Measurements from ENCODE around the gene SCP2.

Gene SCP2

DNA sequence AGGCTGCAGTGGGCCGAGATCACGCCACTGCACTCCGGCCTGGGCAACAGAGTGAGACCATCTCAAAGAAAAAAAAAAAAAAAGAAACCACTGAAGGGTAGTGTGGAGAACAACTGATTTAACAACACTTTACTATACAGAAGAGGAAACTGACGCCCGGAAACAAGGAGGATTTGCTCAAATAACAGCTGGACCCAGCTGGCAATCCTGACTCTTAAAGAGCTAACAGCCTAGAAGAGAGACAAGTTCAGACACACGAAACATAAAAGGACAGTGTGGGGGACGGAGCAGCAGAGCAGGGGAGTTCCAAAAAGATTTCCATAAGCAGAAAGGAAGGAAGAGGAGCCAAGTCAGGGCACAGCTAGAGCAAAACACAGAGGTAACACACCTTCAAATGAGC, 9.9 kb upstream of the SCP2 start:
- peak; percentile 69 for DNase-seq
- peaks cover 11% of the 10 kb centered on the region for H3K4me1 ChIP-seq (ENCODE audit: control insufficient read depth, insufficient read depth, low read depth, low read length)
- no peak overlapping the region for H3K23ac ChIP-seq (ENCODE audit: low read length in 2 of 2)
- no peak overlapping the region for H2AFZ ChIP-seq (ENCODE audit: low read depth, low read length)
- no peak overlapping the region for H3K4me3 ChIP-seq (ENCODE audit: insufficient read depth in 1 of 2, low read depth in 1 of 2, low read length in 2 of 2)
- no peak overlapping the region for H4K91ac ChIP-seq (ENCODE audit: low read length)
- WGBS, result 84% methylated on average over 4 of the region's 7 CpGs
- H3K18ac ChIP-seq (ENCODE audit: low read depth in 1 of 2, low read length in 2 of 2), result no peak overlapping the region
- no peak overlapping the region for H2BK15ac ChIP-seq (ENCODE audit: low read depth, poor library complexity, severe bottlenecking)
- H3K36me3 ChIP-seq (ENCODE audit: control insufficient read depth in 1 of 2, insufficient read depth in 2 of 2, low read depth in 1 of 2, low read length in 2 of 2), result no peaks in the 10 kb centered on the region
- H3K79me1 ChIP-seq (replicated peaks; ENCODE audit: low read length, poor library complexity, severe bottlenecking), result peaks cover 15% of the 10 kb centered on the region
- no peaks in the 10 kb centered on the region for H3K27me3 ChIP-seq (ENCODE audit: control insufficient read depth in 1 of 2, insufficient read depth in 1 of 2, low read length in 2 of 2)
- H3K9ac ChIP-seq (ENCODE audit: low read length), result no peak overlapping the region
- H3K9me3 ChIP-seq (ENCODE audit: control insufficient read depth, low read length), result no peaks in the 10 kb centered on the region
- H3K27ac ChIP-seq (ENCODE audit: low read length, poor library complexity, severe bottlenecking), result no peak overlapping the region
- no peak overlapping the region for H4K8ac ChIP-seq (ENCODE audit: low read length)
- H3K14ac ChIP-seq (ENCODE audit: low read length in 2 of 2), result no peak overlapping the region
- no peak overlapping the region for H2AK5ac ChIP-seq (ENCODE audit: low read length, severe bottlenecking)
- no peak overlapping the region for H3K4ac ChIP-seq (ENCODE audit: low read depth in 1 of 2, low read length in 2 of 2)
- H2BK120ac ChIP-seq (ENCODE audit: low read depth, low read length), result no peak overlapping the region
- H2BK5ac ChIP-seq (ENCODE audit: low read depth, low read length, poor library complexity, severe bottlenecking), result no peak overlapping the region
- H3K4me2 ChIP-seq (ENCODE audit: low read length, poor library complexity, severe bottlenecking), result no peak overlapping the region
- no peak overlapping the region for H2BK12ac ChIP-seq (ENCODE audit: low read length in 2 of 2)

GRCh38 chr1:52917581-52917980, 9.5 kb upstream of the SCP2 start:
- no peaks in the 10 kb centered on the region for H3K27me3 ChIP-seq (ENCODE audit: control insufficient read depth in 1 of 2, insufficient read depth in 1 of 2, low read length in 2 of 2)
- H3K4me3 ChIP-seq (ENCODE audit: insufficient read depth in 1 of 2, low read depth in 1 of 2, low read length in 2 of 2), result no peak overlapping the region
- peak; percentile 23 for DNase-seq
- H3K27ac ChIP-seq (ENCODE audit: low read length, poor library complexity, severe bottlenecking), result no peak overlapping the region
- no peak overlapping the region for H2BK12ac ChIP-seq (ENCODE audit: low read length in 2 of 2)
- peaks cover 15% of the 10 kb centered on the region for H3K79me1 ChIP-seq (replicated peaks; ENCODE audit: low read length, poor library complexity, severe bottlenecking)
- no peak overlapping the region for H3K18ac ChIP-seq (ENCODE audit: low read depth in 1 of 2, low read length in 2 of 2)
- H2BK15ac ChIP-seq (ENCODE audit: low read depth, poor library complexity, severe bottlenecking), result no peak overlapping the region
- H3K9me3 ChIP-seq (ENCODE audit: control insufficient read depth, low read length), result no peaks in the 10 kb centered on the region
- no peak overlapping the region for H2BK5ac ChIP-seq (ENCODE audit: low read depth, low read length, poor library complexity, severe bottlenecking)
- no peak overlapping the region for H3K4me2 ChIP-seq (ENCODE audit: low read length, poor library complexity, severe bottlenecking)
- H3K14ac ChIP-seq (ENCODE audit: low read length in 2 of 2), result no peak overlapping the region
- 100% methylated on average over 1 of the region's 1 CpG for WGBS
- H2BK120ac ChIP-seq (ENCODE audit: low read depth, low read length), result no peak overlapping the region
- H3K4ac ChIP-seq (ENCODE audit: low read depth in 1 of 2, low read length in 2 of 2), result no peak overlapping the region
- no peak overlapping the region for H4K91ac ChIP-seq (ENCODE audit: low read length)
- no peak overlapping the region for H3K9ac ChIP-seq (ENCODE audit: low read length)
- no peak overlapping the region for H4K8ac ChIP-seq (ENCODE audit: low read length)
- no peak overlapping the region for H2AK5ac ChIP-seq (ENCODE audit: low read length, severe bottlenecking)
- H3K36me3 ChIP-seq (ENCODE audit: control insufficient read depth in 1 of 2, insufficient read depth in 2 of 2, low read depth in 1 of 2, low read length in 2 of 2), result no peaks in the 10 kb centered on the region
- H2AFZ ChIP-seq (ENCODE audit: low read depth, low read length), result no peak overlapping the region
- H3K23ac ChIP-seq (ENCODE audit: low read length in 2 of 2), result no peak overlapping the region
- H3K4me1 ChIP-seq (ENCODE audit: control insufficient read depth, insufficient read depth, low read depth, low read length), result peaks cover 11% of the 10 kb centered on the region

DNA sequence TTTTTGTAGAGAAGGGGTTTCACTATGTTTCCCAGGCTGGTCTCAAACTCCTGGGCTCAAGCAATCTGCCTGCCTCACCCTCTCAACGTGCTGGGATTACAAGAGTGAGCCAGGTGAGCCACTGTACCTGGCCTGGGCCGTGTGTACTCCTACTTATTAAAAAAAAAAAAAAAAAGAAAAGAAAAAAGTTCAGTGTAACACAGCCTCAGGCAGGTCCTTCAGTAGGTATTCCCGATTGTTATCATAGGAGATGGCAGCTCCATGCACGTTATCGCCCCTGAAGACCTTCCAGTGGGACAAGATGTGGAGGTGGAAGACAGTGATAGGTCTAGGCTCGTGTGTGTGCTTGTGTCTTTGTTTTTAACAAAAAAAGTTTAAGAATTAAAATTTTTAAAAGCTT, 8.9 kb upstream of the SCP2 start:
- Histone ChIP-seq H3K4me3 (ENCODE audit: insufficient read depth in 1 of 2, low read depth in 1 of 2, low read length in 2 of 2) (no peak overlapping the region), H4K91ac (ENCODE audit: low read length) (no peak overlapping the region), H2AFZ (ENCODE audit: low read depth, low read length) (no peak overlapping the region), H2BK12ac (ENCODE audit: low read length in 2 of 2) (no peak overlapping the region), H3K4me2 (ENCODE audit: low read length, poor library complexity, severe bottlenecking) (no peak overlapping the region), H2BK15ac (ENCODE audit: low read depth, poor library complexity, severe bottlenecking) (no peak overlapping the region), H2BK120ac (ENCODE audit: low read depth, low read length) (no peak overlapping the region), H3K9ac (ENCODE audit: low read length) (no peak overlapping the region), H3K14ac (ENCODE audit: low read length in 2 of 2) (no peak overlapping the region), H2BK5ac (ENCODE audit: low read depth, low read length, poor library complexity, severe bottlenecking) (no peak overlapping the region), H3K79me1 (replicated peaks; ENCODE audit: low read length, poor library complexity, severe bottlenecking) (peaks cover 15% of the 10 kb centered on the region), H4K8ac (ENCODE audit: low read length) (no peak overlapping the region), H3K27ac (ENCODE audit: low read length, poor library complexity, severe bottlenecking) (no peak overlapping the region), H3K9me3 (ENCODE audit: control insufficient read depth, low read length) (no peaks in the 10 kb centered on the region), H3K4ac (ENCODE audit: low read depth in 1 of 2, low read length in 2 of 2) (no peak overlapping the region), H3K18ac (ENCODE audit: low read depth in 1 of 2, low read length in 2 of 2) (no peak overlapping the region), H3K23ac (ENCODE audit: low read length in 2 of 2) (no peak overlapping the region), H3K4me1 (ENCODE audit: control insufficient read depth, insufficient read depth, low read depth, low read length) (peaks cover 11% of the 10 kb centered on the region), H2AK5ac (ENCODE audit: low read length, severe bottlenecking) (no peak overlapping the region), H3K27me3 (ENCODE audit: control insufficient read depth in 1 of 2, insufficient read depth in 1 of 2, low read length in 2 of 2) (no peaks in the 10 kb centered on the region), H3K36me3 (ENCODE audit: control insufficient read depth in 1 of 2, insufficient read depth in 2 of 2, low read depth in 1 of 2, low read length in 2 of 2) (no peaks in the 10 kb centered on the region)
- 98% methylated on average over 3 of the region's 6 CpGs for WGBS
- no peak for DNase-seq

DNA sequence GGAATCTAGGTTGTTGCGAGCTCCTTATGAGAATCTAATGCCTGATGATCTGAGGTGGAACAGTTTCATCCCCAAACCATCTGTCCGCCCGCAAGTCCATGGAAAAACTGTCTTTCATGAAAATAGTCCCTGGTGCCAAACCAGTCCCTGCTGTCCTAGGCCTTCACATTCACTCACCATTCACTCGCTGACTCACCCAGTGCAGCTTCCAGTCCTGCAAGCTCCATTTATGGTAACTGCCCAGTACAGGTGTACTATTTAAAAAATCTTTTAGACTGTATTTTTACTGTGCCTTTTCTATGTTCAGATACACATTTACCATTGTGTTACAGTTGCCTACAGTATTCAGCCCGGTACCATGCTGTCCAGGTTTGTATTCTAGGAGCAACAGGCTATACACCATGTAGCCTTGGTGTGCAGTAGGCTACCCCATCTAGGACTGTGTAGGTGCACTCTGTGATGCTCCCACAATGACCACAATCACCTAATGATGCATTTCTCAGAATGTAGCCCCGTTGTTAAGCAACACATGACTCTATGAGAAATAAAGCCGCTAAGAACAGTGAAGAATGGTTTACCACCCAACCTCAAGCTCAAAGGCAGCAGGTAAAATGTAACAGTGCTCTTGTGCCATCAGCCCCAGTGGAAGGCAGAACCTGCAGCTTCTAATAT, 7.9 kb upstream of the SCP2 start:
- Histone ChIP-seq H3K4ac (ENCODE audit: low read depth in 1 of 2, low read length in 2 of 2) (no peak overlapping the region), H2AK5ac (ENCODE audit: low read length, severe bottlenecking) (no peak overlapping the region), H3K4me1 (ENCODE audit: control insufficient read depth, insufficient read depth, low read depth, low read length) (peaks cover 11% of the 10 kb centered on the region), H2BK12ac (ENCODE audit: low read length in 2 of 2) (no peak overlapping the region), H3K9me3 (ENCODE audit: control insufficient read depth, low read length) (no peaks in the 10 kb centered on the region), H3K9ac (ENCODE audit: low read length) (no peak overlapping the region), H2BK5ac (ENCODE audit: low read depth, low read length, poor library complexity, severe bottlenecking) (no peak overlapping the region), H2BK120ac (ENCODE audit: low read depth, low read length) (no peak overlapping the region), H3K18ac (ENCODE audit: low read depth in 1 of 2, low read length in 2 of 2) (no peak overlapping the region), H4K91ac (ENCODE audit: low read length) (no peak overlapping the region), H3K27me3 (ENCODE audit: control insufficient read depth in 1 of 2, insufficient read depth in 1 of 2, low read length in 2 of 2) (no peaks in the 10 kb centered on the region), H3K36me3 (ENCODE audit: control insufficient read depth in 1 of 2, insufficient read depth in 2 of 2, low read depth in 1 of 2, low read length in 2 of 2) (no peaks in the 10 kb centered on the region), H2BK15ac (ENCODE audit: low read depth, poor library complexity, severe bottlenecking) (no peak overlapping the region), H3K79me1 (replicated peaks; ENCODE audit: low read length, poor library complexity, severe bottlenecking) (peaks cover 13% of the 10 kb centered on the region), H2AFZ (ENCODE audit: low read depth, low read length) (no peak overlapping the region), H4K8ac (ENCODE audit: low read length) (peak overlapping the region; percentile 38), H3K14ac (ENCODE audit: low read length in 2 of 2) (no peak overlapping the region), H3K4me3 (ENCODE audit: insufficient read depth in 1 of 2, low read depth in 1 of 2, low read length in 2 of 2) (no peak overlapping the region), H3K27ac (ENCODE audit: low read length, poor library complexity, severe bottlenecking) (no peak overlapping the region), H3K4me2 (ENCODE audit: low read length, poor library complexity, severe bottlenecking) (no peak overlapping the region), H3K23ac (ENCODE audit: low read length in 2 of 2) (no peak overlapping the region)
- no peak for DNase-seq
- WGBS, result 96% methylated on average over 7 of the region's 7 CpGs

All from mesenchymal stem cell (in vitro differentiated cells and primary cell).